PC-9 (cell line): ENCODE measurements around the gene STXBP5L.

ENCODE experiments used
- CTCF ChIP-seq: fragments of 200-600 bp; sonication (generic); conservative IDR thresholded peaks from 2 replicates; pipeline ENCODE4 v1.6.1; 2017; ENCODE audit warnings: mixed run types, antibody characterized with exemption, mild to moderate bottlenecking, moderate library complexity
- EZH2 ChIP-seq: fragments of 200-600 bp; sonication (generic); IDR thresholded peaks from 2 replicates; pipeline ENCODE4 v1.8.0; 2017; ENCODE audit warnings: antibody characterized with exemption, low read depth

DNA sequence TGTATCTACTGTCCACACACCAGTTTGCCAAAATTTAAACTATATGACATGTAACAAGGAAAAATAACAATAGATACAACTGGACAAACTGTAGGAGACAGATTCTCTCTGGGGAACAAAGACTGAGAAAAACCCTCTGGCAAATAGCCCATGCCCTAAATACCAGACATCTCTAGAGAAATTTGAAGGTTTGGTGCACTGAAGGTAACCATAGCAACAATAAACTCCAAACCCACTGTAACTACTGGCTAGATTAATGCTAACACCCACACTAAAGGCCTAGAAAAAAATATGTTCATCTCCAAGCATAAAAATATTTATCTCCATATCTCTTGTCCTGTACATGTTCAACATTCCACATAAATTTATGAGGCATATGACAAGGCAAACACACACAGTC lies 267.1 kb downstream of the STXBP5L start:
- no peak for TF ChIP-seq CTCF
- no peak for TF ChIP-seq EZH2
